GM12872 (cell line): ENCODE measurements around the gene NKPD1.

Experiments used
- CTCF ChIP-seq: IDR thresholded peaks from 3 replicates; pipeline ENCODE4 v1.5.1; 2011; ENCODE audit warnings: low read depth, mild to moderate bottlenecking, low read length, moderate library complexity; ENCODE audit not compliant: insufficient read depth

The NKPD1 gene

GRCh38 chr19:45130888-45131615 lies 29.7 kb downstream of the NKPD1 start:
- peak; percentile 61 for TF ChIP-seq CTCF

GRCh38 chr19:45130236-45130635 lies 30.5 kb downstream of the NKPD1 start:
- no peak for TF ChIP-seq CTCF

- TF ChIP-seq CTCF = no peak
Measured at GRCh38 chr19:45128806-45129205, 32.0 kb downstream of the NKPD1 start.

GRCh38 chr19:45128146-45128545 lies 32.6 kb downstream of the NKPD1 start:
- no peak for TF ChIP-seq CTCF

GRCh38 chr19:45126654-45127053 lies 34.1 kb downstream of the NKPD1 start:
- TF ChIP-seq CTCF = no peak

GRCh38 chr19:45125975-45126493 lies 34.7 kb downstream of the NKPD1 start:
- TF ChIP-seq CTCF = peak; percentile 91

GRCh38 chr19:45125360-45125759 lies 35.4 kb downstream of the NKPD1 start:
- no peak for TF ChIP-seq CTCF

GRCh38 chr19:45124021-45124420 lies 36.8 kb downstream of the NKPD1 start:
- no peak for TF ChIP-seq CTCF
